Naive thymus-derived CD4-positive, alpha-beta T cell (primary cell): Measurements from ENCODE around the gene BARX2. TPM values are rescaled to one million over a fixed set of nuclear protein-coding genes. Genes with fewer than 3 reads are reported as not detected.

Source experiments
- ATAC-seq: fragments of 150-1000 bp; cut with Tn5 transposase; 2 replicates; pipeline ENCODE4 v1.10.0; 2021; ENCODE audit warnings: mild to moderate bottlenecking, moderate library complexity
- CTCF ChIA-PET: fragments of 350-600 bp; sonication (Branson Sonifier 250); formaldehyde crosslinking; loops from one replicate; lab custom pipeline; 2021; ENCODE audit warnings: antibody characterized with exemption; lab: Charles Lee
- POLR2A ChIA-PET: fragments of 350-600 bp; sonication (Branson Sonifier 250); formaldehyde crosslinking; loops from one replicate; lab custom pipeline; 2021; ENCODE audit warnings: antibody characterized with exemption, inconsistent platforms; lab: Charles Lee
- DNase-seq, 9 donors: peaks; one replicate each; pipeline versions ENCODE4 v3.0.0 to v3.0.0-alpha.2; 2020 to 2022; ENCODE audit warnings: mixed read lengths in 1 of 9
- H3K27ac ChIP-seq: one replicate; pipeline ENCODE4 v1.7.0; 2013; ENCODE audit warnings: mild to moderate bottlenecking, low read depth, low read length, moderate library complexity
- H3K27me3 ChIP-seq, 2 donors: one replicate each; pipeline ENCODE4 v1.7.0; 2013; ENCODE audit warnings: low read length in 2 of 2, mild to moderate bottlenecking in 2 of 2, moderate library complexity in 2 of 2; ENCODE audit not compliant: control insufficient read depth in 2 of 2, insufficient read depth in 2 of 2
- H3K36me3 ChIP-seq, 3 experiments: 1 replicate in 2 of 3; 2 replicates in 1 of 3; pipeline ENCODE4 v1.7.0; 2013; ENCODE audit warnings: low read length in 3 of 3, mild to moderate bottlenecking in 3 of 3, moderate library complexity in 1 of 3; ENCODE audit not compliant: insufficient read depth in 3 of 3, control insufficient read depth in 2 of 3
- H3K4me1 ChIP-seq, 2 donors: one replicate each; pipeline ENCODE4 v1.7.0; 2013; ENCODE audit warnings: low read length in 2 of 2, mild to moderate bottlenecking in 2 of 2, moderate library complexity in 1 of 2; ENCODE audit not compliant: control insufficient read depth in 2 of 2, insufficient read depth in 2 of 2
- H3K4me3 ChIP-seq: 2 replicates; pipeline ENCODE4 v1.7.0; 2013; ENCODE audit warnings: mild to moderate bottlenecking, low read length
- H3K9me3 ChIP-seq, 3 experiments: 1 replicate in 2 of 3; 2 replicates in 1 of 3; pipeline ENCODE4 v1.7.0; 2013; ENCODE audit warnings: low read length in 3 of 3; ENCODE audit not compliant: control insufficient read depth in 2 of 3
- H3K27ac Mint-ChIP-seq, 9 donors: one replicate each; pipeline ENCODE4 v1.8.0; 2020 to 2022; ENCODE audit warnings: mixed read lengths in 9 of 9, mild to moderate bottlenecking in 8 of 9, moderate library complexity in 5 of 9, inconsistent platforms in 2 of 9
- H3K27me3 Mint-ChIP-seq, 5 donors: one replicate each; pipeline ENCODE4 v1.8.0; 2021 to 2022; ENCODE audit warnings: mixed read lengths in 5 of 5, mild to moderate bottlenecking in 1 of 5
- H3K36me3 Mint-ChIP-seq, 5 donors: one replicate each; pipeline ENCODE4 v1.8.0; 2020 to 2022; ENCODE audit warnings: mixed read lengths in 5 of 5, mild to moderate bottlenecking in 3 of 5, inconsistent platforms in 1 of 5
- H3K4me1 Mint-ChIP-seq, 7 donors: one replicate each; pipeline ENCODE4 v1.8.0; 2020 to 2022; ENCODE audit warnings: mixed read lengths in 7 of 7, mild to moderate bottlenecking in 3 of 7, inconsistent platforms in 1 of 7
- H3K4me3 Mint-ChIP-seq, 10 donors: one replicate each; pipeline ENCODE4 v1.8.0; 2020 to 2022; ENCODE audit warnings: mild to moderate bottlenecking in 10 of 10, mixed read lengths in 10 of 10, moderate library complexity in 6 of 10, inconsistent platforms in 2 of 10
- H3K9me3 Mint-ChIP-seq, 11 donors: one replicate each; pipeline ENCODE4 v1.8.0; 2020 to 2022; ENCODE audit warnings: mixed read lengths in 11 of 11, mild to moderate bottlenecking in 4 of 11, inconsistent platforms in 1 of 11, moderate library complexity in 1 of 11
- intact Hi-C, 2 donors: fragments of 100-400 bp; cut with micrococcal nuclease; formaldehyde crosslinking; loops; one replicate each; pipeline ENCODE4 v1.15.1; 2023
- polyA plus RNA-seq, 2 donors: library from polyadenylated mRNA; unstranded; fragments of 300-500 nt; fragmentation: Illumina TruSeq; gene quantifications; one replicate each; pipeline ENCODE4 v1.2.3, GENCODE V29; 2021
- total RNA-seq, 6 experiments: library from RNA in 5 of 6; stranded (reverse) in 5 of 6; gene quantifications; 1 replicate in 5 of 6; 2 replicates in 1 of 6; pipeline ENCODE4 v1.2.3 and lab custom pipeline; 2021 to 2026

The BARX2 gene
- total and polyA plus RNA-seq, 7 experiments from 2014 or later, result 0.44 TPM; not detected in 6

GRCh38 chr11:129453293-129453721 lies 77.7 kb downstream of the BARX2 start:
- Histone ChIP-seq H3K4me1 (no peaks in the 10 kb centered on the region), H3K27ac (no peak overlapping the region), H3K27me3 (no peaks in the 10 kb centered on the region), H3K4me3 (no peak overlapping the region), H3K9me3 (no peaks in the 10 kb centered on the region), H3K36me3 (no peaks in the 10 kb centered on the region)
- ChIA-PET CTCF (no interaction called here), POLR2A (no interaction called here)
- DNase-seq, result no peak
- H3K27ac Mint-ChIP-seq, result no peak overlapping the region
- no peaks in the 10 kb centered on the region for H3K36me3 Mint-ChIP-seq
- intact Hi-C loops, result no loop called here
- H3K4me1 Mint-ChIP-seq, result no peaks in the 10 kb centered on the region
- peaks cover 0 to 25% (median 11%) of the 10 kb centered on the region in 5 donors for H3K27me3 Mint-ChIP-seq
- H3K9me3 Mint-ChIP-seq, result peaks cover 0 to 8% (median 2%) of the 10 kb centered on the region in 11 donors
- no peak overlapping the region for H3K4me3 Mint-ChIP-seq
- ATAC-seq, result no peak

- Mint-ChIP-seq H3K4me1 (no peaks in the 10 kb centered on the region), H3K27ac (no peak overlapping the region), H3K36me3 (no peaks in the 10 kb centered on the region), H3K4me3 (no peak overlapping the region), H3K27me3 (peaks cover 0 to 30% (median 9%) of the 10 kb centered on the region in 5 donors), H3K9me3 (peaks cover 0 to 6% (median 0%) of the 10 kb centered on the region in 11 donors)
- no peak overlapping the region for H3K27ac ChIP-seq
- no peaks in the 10 kb centered on the region for H3K9me3 ChIP-seq
- H3K27me3 ChIP-seq, result no peaks in the 10 kb centered on the region
- ChIA-PET CTCF (interaction anchor here (0.9 kb wide), 1 partner anchor 11 kb away, joined by 6 read pairs; no protein-coding TSS in a partner anchor), POLR2A (interaction anchor here (0.6 kb wide), 1 partner anchor 290 kb away, joined by 3 read pairs; no protein-coding TSS in a partner anchor)
- no peak for ATAC-seq
- no peaks in the 10 kb centered on the region for H3K4me1 ChIP-seq
- H3K36me3 ChIP-seq, result no peaks in the 10 kb centered on the region
- no peak overlapping the region for H3K4me3 ChIP-seq
- intact Hi-C loops, result no loop called here
- DNase-seq, result no peak
These were observed 79.5 kb downstream of the BARX2 start for GRCh38 chr11:129455101-129455500.

DNA sequence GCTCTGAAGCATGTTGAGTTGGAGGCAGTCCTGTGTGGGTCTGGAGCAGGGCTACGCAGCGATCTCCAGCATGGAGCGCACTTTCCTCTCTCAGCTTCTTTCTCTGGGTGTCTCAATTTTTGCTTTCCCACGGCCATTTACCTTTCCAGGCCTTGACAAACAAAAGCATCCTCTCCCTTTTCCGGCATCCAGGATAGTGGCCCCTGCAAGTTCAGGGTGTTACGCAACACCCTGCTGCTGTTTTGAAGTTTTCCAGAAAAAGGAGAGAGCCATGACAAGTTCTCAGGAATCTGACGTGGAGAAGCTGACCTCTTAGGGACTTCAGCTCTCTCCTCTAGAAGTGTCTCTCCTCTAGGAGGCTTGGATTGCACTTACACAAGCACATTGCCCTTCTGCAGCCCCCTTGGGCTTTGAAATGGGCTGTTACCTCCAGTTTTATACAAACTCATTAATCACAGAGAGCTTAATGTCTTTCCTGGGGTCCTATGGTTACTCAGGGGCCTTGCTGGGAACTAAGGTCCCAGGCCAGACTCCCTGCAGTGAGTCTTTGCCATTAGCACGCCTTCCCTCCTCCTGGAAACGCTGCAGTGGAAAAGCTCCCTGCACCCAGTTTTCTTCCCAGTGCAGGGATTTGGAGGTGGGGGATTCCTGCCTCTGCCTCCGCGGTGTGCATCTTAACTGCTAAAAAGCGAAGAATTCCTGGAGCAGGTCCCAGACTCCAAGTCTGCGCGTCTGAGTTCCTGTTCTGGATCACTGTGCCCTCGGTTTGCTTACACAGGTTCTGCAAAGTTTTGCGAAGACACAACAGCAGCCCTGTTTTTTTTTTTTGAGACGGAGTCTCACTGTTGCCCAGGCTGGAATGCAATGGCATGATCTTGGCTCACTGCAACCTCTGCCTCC lies 80.4 kb downstream of the BARX2 start:
- no peak overlapping the region for H3K4me3 ChIP-seq
- no peaks in the 10 kb centered on the region for H3K4me1 Mint-ChIP-seq
- H3K27me3 ChIP-seq, result no peaks in the 10 kb centered on the region
- DNase-seq (no peak), ATAC-seq (no peak)
- POLR2A ChIA-PET, result interaction anchor here (0.6 kb wide), 1 partner anchor 289 kb away, joined by 3 read pairs; no protein-coding TSS in a partner anchor
- H3K36me3 ChIP-seq, result no peaks in the 10 kb centered on the region
- H3K27ac ChIP-seq, result no peak overlapping the region
- H3K36me3 Mint-ChIP-seq, result no peaks in the 10 kb centered on the region
- intact Hi-C loops, result no loop called here
- no peak overlapping the region for H3K4me3 Mint-ChIP-seq
- CTCF ChIA-PET, result interaction anchor here (0.9 kb wide), 1 partner anchor 12 kb away, joined by 6 read pairs; no protein-coding TSS in a partner anchor
- H3K27me3 Mint-ChIP-seq, result peaks cover 0 to 30% (median 9%) of the 10 kb centered on the region in 5 donors
- no peaks in the 10 kb centered on the region for H3K4me1 ChIP-seq
- no peak overlapping the region for H3K27ac Mint-ChIP-seq
- peaks cover 0 to 4% (median 0%) of the 10 kb centered on the region in 11 donors for H3K9me3 Mint-ChIP-seq
- H3K9me3 ChIP-seq, result no peaks in the 10 kb centered on the region

DNA sequence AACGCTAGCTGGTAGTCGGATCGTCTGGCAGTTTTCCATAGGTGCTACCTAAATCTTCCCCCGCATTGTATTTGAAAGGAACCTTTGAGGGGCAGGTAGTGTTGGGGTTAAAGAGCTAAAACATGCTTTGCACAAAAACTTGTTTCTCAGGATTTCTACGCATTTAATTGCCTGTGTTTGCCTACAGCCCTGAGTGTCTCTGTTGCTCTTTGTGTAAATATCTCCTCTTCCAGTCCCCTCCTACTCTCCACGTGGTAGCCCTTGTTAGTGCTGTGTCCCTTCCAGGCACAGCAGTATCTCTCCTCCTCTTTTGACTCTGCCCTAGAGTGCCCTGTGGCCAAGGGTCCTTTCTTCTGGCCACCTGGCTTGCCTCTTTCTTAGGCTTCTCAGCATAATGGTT lies 81.7 kb downstream of the BARX2 start:
- no peak for DNase-seq
- H3K4me1 Mint-ChIP-seq, result no peaks in the 10 kb centered on the region
- Histone ChIP-seq H3K4me3 (no peak overlapping the region), H3K36me3 (no peaks in the 10 kb centered on the region), H3K27ac (no peak overlapping the region), H3K9me3 (no peaks in the 10 kb centered on the region), H3K4me1 (no peaks in the 10 kb centered on the region), H3K27me3 (no peaks in the 10 kb centered on the region)
- ChIA-PET CTCF (no interaction called here), POLR2A (no interaction called here)
- H3K36me3 Mint-ChIP-seq, result no peaks in the 10 kb centered on the region
- peaks cover 0 to 37% (median 9%) of the 10 kb centered on the region in 5 donors for H3K27me3 Mint-ChIP-seq
- H3K4me3 Mint-ChIP-seq, result no peak overlapping the region
- intact Hi-C loops, result no loop called here
- ATAC-seq, result no peak
- H3K9me3 Mint-ChIP-seq, result peaks cover 0 to 4% (median 0%) of the 10 kb centered on the region in 11 donors
- no peak overlapping the region for H3K27ac Mint-ChIP-seq

DNA sequence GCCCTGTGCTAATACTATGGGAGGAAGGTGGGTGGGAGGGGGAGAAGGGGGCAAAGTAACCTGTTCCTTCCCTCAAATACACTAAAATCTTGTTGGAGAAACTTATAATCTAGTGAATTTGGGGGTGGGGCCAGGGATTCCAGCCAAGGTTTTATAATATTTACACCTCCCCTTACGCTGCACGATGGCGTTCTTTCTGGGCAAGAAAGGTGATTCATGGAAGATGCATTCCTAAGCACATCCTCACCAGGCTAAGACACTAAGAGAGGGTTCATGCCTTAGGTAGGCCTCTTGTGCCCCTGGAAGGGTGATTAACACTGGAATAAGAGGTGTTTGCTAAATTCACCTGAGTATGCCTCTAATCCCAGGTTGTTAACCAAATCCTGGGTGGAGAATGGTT lies 82.6 kb downstream of the BARX2 start:
- no peaks in the 10 kb centered on the region for H3K4me1 ChIP-seq
- CTCF ChIA-PET, result no interaction called here
- Mint-ChIP-seq H3K27ac (no peak overlapping the region), H3K4me1 (no peaks in the 10 kb centered on the region), H3K27me3 (peaks cover 0 to 37% (median 10%) of the 10 kb centered on the region in 5 donors), H3K4me3 (no peak overlapping the region), H3K9me3 (peaks cover 0 to 9% (median 3%) of the 10 kb centered on the region in 11 donors), H3K36me3 (peaks cover 0 to 2% (median 0%) of the 10 kb centered on the region in 5 donors)
- DNase-seq (no peak), ATAC-seq (no peak)
- H3K27ac ChIP-seq, result no peak overlapping the region
- H3K9me3 ChIP-seq, result no peaks in the 10 kb centered on the region
- H3K4me3 ChIP-seq, result no peak overlapping the region
- intact Hi-C loops, result no loop called here
- POLR2A ChIA-PET, result no interaction called here
- H3K36me3 ChIP-seq, result no peaks in the 10 kb centered on the region
- no peaks in the 10 kb centered on the region for H3K27me3 ChIP-seq

- intact Hi-C loops, result no loop called here
- Mint-ChIP-seq H3K9me3 (peaks cover 0 to 16% (median 6%) of the 10 kb centered on the region in 11 donors), H3K4me3 (no peak overlapping the region), H3K4me1 (no peaks in the 10 kb centered on the region), H3K36me3 (peaks cover 0 to 6% (median 0%) of the 10 kb centered on the region in 5 donors), H3K27me3 (peaks cover 0 to 44% (median 15%) of the 10 kb centered on the region in 5 donors), H3K27ac (no peak overlapping the region)
- no peak overlapping the region for H3K4me3 ChIP-seq
- ChIA-PET CTCF (no interaction called here), POLR2A (no interaction called here)
- DNase-seq, result no peak
- no peaks in the 10 kb centered on the region for H3K4me1 ChIP-seq
- no peaks in the 10 kb centered on the region for H3K27me3 ChIP-seq
- H3K36me3 ChIP-seq, result no peaks in the 10 kb centered on the region
- no peak overlapping the region for H3K27ac ChIP-seq
- ATAC-seq, result no peak
- H3K9me3 ChIP-seq, result no peaks in the 10 kb centered on the region
These were observed 83.3 kb downstream of the BARX2 start for GRCh38 chr11:129458756-129459535.
